GM10266 (cell line): ENCODE data around the gene FANCM.
"Not testable (repeated sequence)": the region's sequence is repeated elsewhere in the genome, so short reads cannot be mapped to it uniquely, and the experiment has no call there.

Experiments
- DNase-seq: peaks from one replicate; pipeline ENCODE4 v3.0.0; 2012; ENCODE audit errors: extremely low spot score
- TF ChIP-seq, protein P1 (sequence below): IDR thresholded peaks from 2 replicates; pipeline ENCODE4 v1.5.1; 2012; ENCODE audit warnings: mild to moderate bottlenecking, low read depth; ENCODE audit not compliant: control insufficient read depth, insufficient read depth; ENCODE audit errors: missing control alignments

The FANCM gene

GRCh38 chr14:45140661-45141187 lies 5.0 kb downstream of the FANCM start:
- no peak for DNase-seq
- TF ChIP-seq, protein P1, sequence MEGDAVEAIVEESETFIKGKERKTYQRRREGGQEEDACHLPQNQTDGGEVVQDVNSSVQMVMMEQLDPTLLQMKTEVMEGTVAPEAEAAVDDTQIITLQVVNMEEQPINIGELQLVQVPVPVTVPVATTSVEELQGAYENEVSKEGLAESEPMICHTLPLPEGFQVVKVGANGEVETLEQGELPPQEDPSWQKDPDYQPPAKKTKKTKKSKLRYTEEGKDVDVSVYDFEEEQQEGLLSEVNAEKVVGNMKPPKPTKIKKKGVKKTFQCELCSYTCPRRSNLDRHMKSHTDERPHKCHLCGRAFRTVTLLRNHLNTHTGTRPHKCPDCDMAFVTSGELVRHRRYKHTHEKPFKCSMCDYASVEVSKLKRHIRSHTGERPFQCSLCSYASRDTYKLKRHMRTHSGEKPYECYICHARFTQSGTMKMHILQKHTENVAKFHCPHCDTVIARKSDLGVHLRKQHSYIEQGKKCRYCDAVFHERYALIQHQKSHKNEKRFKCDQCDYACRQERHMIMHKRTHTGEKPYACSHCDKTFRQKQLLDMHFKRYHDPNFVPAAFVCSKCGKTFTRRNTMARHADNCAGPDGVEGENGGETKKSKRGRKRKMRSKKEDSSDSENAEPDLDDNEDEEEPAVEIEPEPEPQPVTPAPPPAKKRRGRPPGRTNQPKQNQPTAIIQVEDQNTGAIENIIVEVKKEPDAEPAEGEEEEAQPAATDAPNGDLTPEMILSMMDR = no peak

GRCh38 chr14:45142083-45142482 lies 6.4 kb downstream of the FANCM start:
- not testable (repeated sequence) for DNase-seq

- TF ChIP-seq, protein P1 = no peak
- DNase-seq = no peak
These were observed 8.9 kb downstream of the FANCM start for GRCh38 chr14:45144658-45145057.

DNA sequence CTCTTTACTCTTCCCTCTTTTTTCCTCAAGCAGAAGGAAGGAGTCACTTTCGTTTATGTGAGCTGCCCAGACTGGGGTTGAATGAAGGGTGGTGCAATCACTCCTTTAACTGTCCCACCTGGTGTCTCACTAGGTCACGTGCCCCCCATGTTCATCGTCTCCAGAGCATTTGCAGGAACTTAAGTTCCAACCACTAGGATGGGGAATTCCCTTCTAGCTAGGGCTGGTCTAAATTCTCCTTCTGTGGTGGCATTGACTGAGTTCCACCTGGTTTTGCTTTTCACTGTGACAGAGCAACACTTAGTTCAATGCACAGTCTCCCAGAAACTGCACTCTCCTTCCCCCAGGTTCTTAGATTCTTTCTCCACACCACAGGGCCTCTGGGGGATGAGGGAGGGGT lies 9.5 kb downstream of the FANCM start:
- TF ChIP-seq, protein P1 = no peak
- DNase-seq = no peak

DNA sequence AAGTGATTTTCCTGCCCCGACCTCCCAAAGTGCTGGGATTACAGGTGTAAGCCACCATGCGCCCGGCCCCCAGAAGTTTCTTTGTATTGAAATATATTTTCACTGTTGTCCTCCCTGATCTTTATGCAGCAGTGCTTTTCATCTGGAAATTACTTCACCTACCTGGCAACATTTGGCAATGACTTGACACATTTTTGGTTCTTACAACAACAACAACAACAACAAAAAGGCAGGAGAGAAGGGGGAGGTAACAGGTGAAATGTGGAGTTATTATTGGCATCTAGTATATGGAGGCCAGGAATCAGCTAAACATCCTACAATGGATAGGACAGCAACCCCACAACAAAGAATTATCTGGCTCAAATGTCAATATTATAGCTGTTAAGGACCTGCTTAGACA lies 13.9 kb downstream of the FANCM start:
- TF ChIP-seq, protein P1 = no peak
- no peak for DNase-seq

DNA sequence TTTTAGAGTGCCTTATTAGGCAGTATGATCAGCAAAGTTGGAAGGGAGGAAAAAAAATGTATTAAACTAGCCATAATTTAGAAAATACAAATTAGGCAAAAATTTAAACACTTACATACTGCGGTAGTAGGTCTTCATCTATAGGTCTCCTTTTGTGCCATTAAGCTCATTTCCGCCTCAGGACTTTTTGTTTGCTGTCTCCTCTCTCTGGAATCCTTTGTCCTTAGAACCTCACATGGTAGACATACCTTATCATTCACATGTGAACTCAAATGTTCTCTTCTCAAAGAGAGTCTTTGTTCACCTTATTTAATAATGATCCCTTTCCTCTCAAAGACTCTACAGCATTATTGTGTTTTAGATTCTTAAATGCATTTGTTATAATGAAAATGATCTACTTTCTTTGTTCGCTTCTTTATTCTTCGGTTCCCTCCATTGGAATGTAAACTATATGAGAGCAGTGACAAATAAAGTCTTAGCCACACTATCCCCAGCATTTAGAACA lies 14.7 kb downstream of the FANCM start:
- TF ChIP-seq, protein P1 = no peak
- DNase-seq = no peak

- TF ChIP-seq, protein P1 = peak; percentile 4
- DNase-seq = no peak
These were observed 20.3 kb downstream of the FANCM start for GRCh38 chr14:45156067-45156466.

DNA sequence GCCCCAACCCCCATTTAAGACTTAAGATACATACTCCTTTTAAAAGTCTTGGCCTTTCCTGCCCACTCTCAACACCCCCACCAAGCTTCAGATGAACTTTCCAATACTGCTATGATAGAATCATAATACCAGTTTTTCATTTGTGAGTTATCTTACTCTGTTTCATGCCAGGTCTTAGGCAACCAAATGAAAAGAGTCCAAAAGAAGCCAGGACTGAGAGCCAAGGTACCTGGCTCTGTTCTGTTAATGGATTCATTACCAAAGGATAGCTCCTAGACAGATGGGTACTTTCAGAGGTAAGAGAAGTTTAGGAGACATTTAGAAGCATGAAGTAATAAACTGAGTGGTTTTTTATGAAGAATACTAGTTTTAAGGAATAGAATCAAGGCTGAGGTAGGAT lies 34.2 kb downstream of the FANCM start:
- DNase-seq = no peak
- TF ChIP-seq, protein P1 = no peak
